Vagina (tissue), 2 donors: ENCODE measurements around the gene TNFAIP1.

Experiments
- POLR2A ChIP-seq, 2 donors: fragments of 450-650 bp; IDR thresholded peaks; one replicate each; pipeline ENCODE4 v1.6.1; 2017; ENCODE audit warnings: antibody characterized with exemption in 2 of 2, mild to moderate bottlenecking in 2 of 2, moderate library complexity in 2 of 2
- TF ChIP-seq, protein P1 (sequence below), 3 experiments: fragments of 450-650 bp in 2 of 3; fragments of 200-600 bp in 1 of 3; sonication (generic) in 1 of 3; IDR thresholded peaks; one replicate each; pipeline ENCODE4 v1.5.1; 2017 to 2019; ENCODE audit warnings: antibody characterized with exemption in 3 of 3, mild to moderate bottlenecking in 2 of 3, moderate library complexity in 2 of 3

DNA sequence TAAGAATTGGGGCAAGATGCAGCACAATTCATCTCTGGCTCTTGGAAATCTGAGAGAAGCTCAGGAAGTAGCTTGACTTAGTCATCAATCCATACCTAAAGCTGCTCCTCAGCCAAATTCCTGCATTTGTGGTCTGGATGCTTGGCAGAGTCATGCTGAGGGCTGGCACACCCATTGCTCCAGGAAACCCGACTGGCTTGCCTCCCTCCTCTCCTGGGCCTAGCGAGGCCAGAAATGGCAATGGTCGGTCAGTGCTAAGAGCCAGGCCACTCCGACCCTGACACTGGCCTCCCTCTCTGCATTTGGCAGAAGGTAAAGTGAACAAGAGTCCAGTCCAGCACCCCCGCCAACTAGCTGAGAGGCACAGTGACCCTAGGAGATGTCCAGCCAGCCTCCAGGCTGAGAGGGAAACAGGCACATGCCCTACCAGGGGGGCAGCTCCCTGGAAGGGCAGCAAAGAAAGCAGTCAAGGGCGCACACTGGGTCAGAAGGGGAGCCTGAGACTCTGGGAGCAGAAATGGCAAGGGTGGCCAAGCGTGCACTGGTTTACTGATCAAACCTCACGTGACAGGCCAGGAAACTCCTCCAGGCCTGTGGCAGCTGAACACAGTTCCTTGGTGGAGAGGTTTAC lies 11.8 kb downstream of the TNFAIP1 start:
- TF ChIP-seq, protein P1, sequence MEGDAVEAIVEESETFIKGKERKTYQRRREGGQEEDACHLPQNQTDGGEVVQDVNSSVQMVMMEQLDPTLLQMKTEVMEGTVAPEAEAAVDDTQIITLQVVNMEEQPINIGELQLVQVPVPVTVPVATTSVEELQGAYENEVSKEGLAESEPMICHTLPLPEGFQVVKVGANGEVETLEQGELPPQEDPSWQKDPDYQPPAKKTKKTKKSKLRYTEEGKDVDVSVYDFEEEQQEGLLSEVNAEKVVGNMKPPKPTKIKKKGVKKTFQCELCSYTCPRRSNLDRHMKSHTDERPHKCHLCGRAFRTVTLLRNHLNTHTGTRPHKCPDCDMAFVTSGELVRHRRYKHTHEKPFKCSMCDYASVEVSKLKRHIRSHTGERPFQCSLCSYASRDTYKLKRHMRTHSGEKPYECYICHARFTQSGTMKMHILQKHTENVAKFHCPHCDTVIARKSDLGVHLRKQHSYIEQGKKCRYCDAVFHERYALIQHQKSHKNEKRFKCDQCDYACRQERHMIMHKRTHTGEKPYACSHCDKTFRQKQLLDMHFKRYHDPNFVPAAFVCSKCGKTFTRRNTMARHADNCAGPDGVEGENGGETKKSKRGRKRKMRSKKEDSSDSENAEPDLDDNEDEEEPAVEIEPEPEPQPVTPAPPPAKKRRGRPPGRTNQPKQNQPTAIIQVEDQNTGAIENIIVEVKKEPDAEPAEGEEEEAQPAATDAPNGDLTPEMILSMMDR (IDR thresholded peaks at IDR 0.05), result no peak
- TF ChIP-seq POLR2A (IDR thresholded peaks at IDR 0.05), result no peak
